Measurements from ENCODE around the gene PMIS2. TPM values are rescaled to one million over a fixed set of nuclear protein-coding genes. Genes with fewer than 3 reads are reported as not detected.

PMIS2 gene
- total RNA-seq, 3 donors from 2014 or later = not detected

GRCh38 chr19:35555301-35556005 is 30.5 kb upstream of the PMIS2 start:
- H3K4me1 ChIP-seq = no peaks in the 10 kb centered on the region
- H3K36me3 ChIP-seq = no peaks in the 10 kb centered on the region
- DNase-seq (ENCODE audit: low spot score in 2 of 2) = no peak
- intact Hi-C loops (cut with DNase I; ENCODE audit: low total_unique reads) = no loop called here
- H3K27ac ChIP-seq = no peak overlapping the region
- no peak overlapping the region for H3K4me3 ChIP-seq
- H3K9me3 ChIP-seq = no peaks in the 10 kb centered on the region
- TF ChIP-seq POLR2A (IDR thresholded peaks at IDR 0.05) = no peak
- TF ChIP-seq POLR2AphosphoS5 (IDR thresholded peaks at IDR 0.05) = no peak
- no peak for TF ChIP-seq CTCF (IDR thresholded peaks at IDR 0.05)
- H3K27me3 ChIP-seq = peaks cover 3 to 25% of the 10 kb centered on the region in 2 donors

DNA sequence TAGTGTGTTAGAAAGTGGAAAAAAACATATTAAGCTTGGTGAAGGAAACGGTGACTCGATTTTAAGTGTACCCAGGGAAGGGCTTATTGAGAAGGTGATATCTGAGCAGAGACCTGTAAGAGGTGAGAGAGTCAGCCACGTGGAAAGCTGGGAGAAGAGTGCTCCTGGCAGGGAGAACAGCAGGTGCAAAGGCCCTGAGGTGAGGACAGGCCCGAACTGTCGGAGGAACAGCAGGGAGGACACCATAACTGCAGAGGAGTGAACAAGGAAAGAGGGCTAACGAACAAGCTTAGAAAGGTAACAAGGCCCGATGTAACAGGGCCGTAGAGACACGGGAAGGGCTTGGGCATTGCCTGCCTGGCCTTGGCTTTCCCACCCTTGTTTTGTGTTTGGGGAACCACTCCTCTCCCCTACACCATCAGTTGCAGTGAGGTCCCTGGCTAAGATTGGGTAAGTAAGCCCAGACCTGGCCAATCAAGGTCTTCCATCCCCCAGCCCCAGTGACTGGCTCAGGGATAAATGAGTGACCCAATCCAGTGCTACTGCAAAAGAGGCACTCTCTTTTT is 29.9 kb upstream of the PMIS2 start:
- TF ChIP-seq POLR2A (IDR thresholded peaks at IDR 0.05) = no peak
- TF ChIP-seq POLR2AphosphoS5 (IDR thresholded peaks at IDR 0.05) = no peak
- TF ChIP-seq CTCF (IDR thresholded peaks at IDR 0.05) = no peak
- Histone ChIP-seq H3K27me3 (peaks cover 3 to 31% of the 10 kb centered on the region in 2 donors), H3K36me3 (no peaks in the 10 kb centered on the region), H3K4me3 (no peak overlapping the region), H3K4me1 (no peaks in the 10 kb centered on the region), H3K9me3 (no peaks in the 10 kb centered on the region), H3K27ac (no peak overlapping the region)
- DNase-seq (ENCODE audit: low spot score in 2 of 2) = no peak
- intact Hi-C loops (cut with DNase I; ENCODE audit: low total_unique reads) = no loop called here

- intact Hi-C loops (cut with DNase I; ENCODE audit: low total_unique reads) = no loop called here
Observed at GRCh38 chr19:35556846-35557538, 29.0 kb upstream of the PMIS2 start.

GRCh38 chr19:35557539-35558399 is 28.2 kb upstream of the PMIS2 start:
- Histone ChIP-seq H3K4me1 (no peaks in the 10 kb centered on the region), H3K27ac (no peak overlapping the region), H3K9me3 (no peaks in the 10 kb centered on the region), H3K27me3 (peaks cover 3 to 40% of the 10 kb centered on the region in 2 donors), H3K4me3 (peak overlapping the region; percentile 20 to 67 (median 49)), H3K36me3 (no peaks in the 10 kb centered on the region)
- no peak for TF ChIP-seq CTCF (IDR thresholded peaks at IDR 0.05)
- TF ChIP-seq POLR2A (IDR thresholded peaks at IDR 0.05) = no peak
- intact Hi-C loops (cut with DNase I; ENCODE audit: low total_unique reads) = no loop called here
- peak in 1 of 2 donors; percentile 72 for DNase-seq (ENCODE audit: low spot score in 2 of 2)

More at GRCh38 chr19:35556846-35557538, 29.0 kb upstream of the PMIS2 start:
- peak overlapping the region in 2 of 3 donors; percentile 49 to 67 for H3K4me3 ChIP-seq
- no peaks in the 10 kb centered on the region for H3K4me1 ChIP-seq
- no peak for TF ChIP-seq POLR2AphosphoS5 (IDR thresholded peaks at IDR 0.05)
- no peak for TF ChIP-seq POLR2A (IDR thresholded peaks at IDR 0.05)
- TF ChIP-seq CTCF (IDR thresholded peaks at IDR 0.05) = no peak
- peaks cover 3 to 35% of the 10 kb centered on the region in 2 donors for H3K27me3 ChIP-seq
- no peaks in the 10 kb centered on the region for H3K9me3 ChIP-seq
- no peak overlapping the region for H3K27ac ChIP-seq
- DNase-seq (ENCODE audit: low spot score in 2 of 2) = no peak
- H3K36me3 ChIP-seq = no peaks in the 10 kb centered on the region

All from breast epithelium (tissue), 4 donors.